GM10847 (cell line): ENCODE measurements around the gene CADM3.

Experiments
- POLR2A ChIP-seq: IDR thresholded peaks from 2 replicates; pipeline ENCODE4 v1.6.1; 2011; ENCODE audit not compliant: insufficient read length; ENCODE audit errors: extremely low read depth

The CADM3 gene

GRCh38 chr1:159168043-159168442 is 3.4 kb upstream of the CADM3 start:
- no peak for TF ChIP-seq POLR2A

- TF ChIP-seq POLR2A = no peak
Observed at GRCh38 chr1:159170639-159171038, 776 bp upstream of the CADM3 start.

GRCh38 chr1:159171688-159172501 is 480 bp downstream of the CADM3 start:
- TF ChIP-seq POLR2A = no peak

- no peak for TF ChIP-seq POLR2A
Observed at GRCh38 chr1:159172614-159173291, 1.3 kb downstream of the CADM3 start.

GRCh38 chr1:159173320-159173719 is 1.9 kb downstream of the CADM3 start:
- TF ChIP-seq POLR2A = no peak

GRCh38 chr1:159175571-159175970 is 4.2 kb downstream of the CADM3 start:
- TF ChIP-seq POLR2A = no peak

GRCh38 chr1:159177272-159177907 is 6.0 kb downstream of the CADM3 start:
- TF ChIP-seq POLR2A = no peak

GRCh38 chr1:159179906-159180305 is 8.5 kb downstream of the CADM3 start:
- TF ChIP-seq POLR2A = no peak

GRCh38 chr1:159180516-159180915 is 9.1 kb downstream of the CADM3 start:
- no peak for TF ChIP-seq POLR2A

GRCh38 chr1:159181328-159182024 is 10.1 kb downstream of the CADM3 start:
- TF ChIP-seq POLR2A = no peak

GRCh38 chr1:159184201-159184600 is 12.8 kb downstream of the CADM3 start:
- no peak for TF ChIP-seq POLR2A

- TF ChIP-seq POLR2A = no peak
Observed at GRCh38 chr1:159185121-159185520, 13.7 kb downstream of the CADM3 start.

- TF ChIP-seq POLR2A = no peak
Observed at GRCh38 chr1:159187033-159187432, 15.6 kb downstream of the CADM3 start.

GRCh38 chr1:159187647-159188374 is 16.4 kb downstream of the CADM3 start:
- no peak for TF ChIP-seq POLR2A

- no peak for TF ChIP-seq POLR2A
Observed at GRCh38 chr1:159188375-159188788, 17.0 kb downstream of the CADM3 start.
